HG03575 (cell line): ENCODE results near the gene C10orf67.
"Not testable (repeated sequence)": the region's sequence is repeated elsewhere in the genome, so short reads cannot be mapped to it uniquely, and the experiment has no call there.

Experiments used
- ATAC-seq: cut with Tn5 transposase; IDR thresholded peaks from one replicate; pipeline ENCODE4 v1.9.1; 2021; ENCODE audit not compliant: unreplicated experiment, insufficient number of reproducible peaks, low FRiP score; ENCODE audit errors: extremely low read depth

Gene C10orf67

GRCh38 chr10:23344241-23344841, at the start of gene C10orf67:
C10orf67 (minus strand) TSS chr10:23344797; CDS start chr10:23344774, 23 bp downstream.
- ATAC-seq: no peak

- ATAC-seq: no peak
These were observed 47.2 kb upstream of the C10orf67 start for GRCh38 chr10:23391821-23392220.

- ATAC-seq: no peak
These were observed 46.2 kb upstream of the C10orf67 start for GRCh38 chr10:23390809-23391208.

GRCh38 chr10:23390408-23390807, 45.8 kb upstream of the C10orf67 start:
- ATAC-seq: not testable (repeated sequence)

GRCh38 chr10:23387516-23387915, 42.9 kb upstream of the C10orf67 start:
- ATAC-seq: not testable (repeated sequence)

GRCh38 chr10:23386052-23386451, 41.5 kb upstream of the C10orf67 start:
- ATAC-seq: no peak

- no peak for ATAC-seq
These were observed 39.8 kb upstream of the C10orf67 start for GRCh38 chr10:23384364-23384763.

GRCh38 chr10:23383637-23384036, 39.0 kb upstream of the C10orf67 start:
- ATAC-seq: no peak

GRCh38 chr10:23381298-23382040, 36.9 kb upstream of the C10orf67 start:
- ATAC-seq: no peak

- no peak for ATAC-seq
These were observed 35.1 kb upstream of the C10orf67 start for GRCh38 chr10:23379686-23380085.

GRCh38 chr10:23376229-23376655, 31.6 kb upstream of the C10orf67 start:
- ATAC-seq: no peak

- ATAC-seq: no peak
These were observed 30.8 kb upstream of the C10orf67 start for GRCh38 chr10:23375366-23375765.

GRCh38 chr10:23373156-23373555, 28.6 kb upstream of the C10orf67 start:
- no peak for ATAC-seq

- no peak for ATAC-seq
These were observed 26.5 kb upstream of the C10orf67 start for GRCh38 chr10:23371073-23371472.

GRCh38 chr10:23370106-23370505, 25.5 kb upstream of the C10orf67 start:
- no peak for ATAC-seq

- peak; percentile 48 for ATAC-seq
These were observed 24.4 kb upstream of the C10orf67 start for GRCh38 chr10:23368816-23369640.

GRCh38 chr10:23367896-23368595, 23.4 kb upstream of the C10orf67 start:
- no peak for ATAC-seq

GRCh38 chr10:23365417-23366030, 20.9 kb upstream of the C10orf67 start:
- ATAC-seq: peak; percentile 30

- ATAC-seq: no peak
These were observed 19.8 kb upstream of the C10orf67 start for GRCh38 chr10:23364378-23364777.
